ENCODE measurements around the gene AASDHPPT.

DNA sequence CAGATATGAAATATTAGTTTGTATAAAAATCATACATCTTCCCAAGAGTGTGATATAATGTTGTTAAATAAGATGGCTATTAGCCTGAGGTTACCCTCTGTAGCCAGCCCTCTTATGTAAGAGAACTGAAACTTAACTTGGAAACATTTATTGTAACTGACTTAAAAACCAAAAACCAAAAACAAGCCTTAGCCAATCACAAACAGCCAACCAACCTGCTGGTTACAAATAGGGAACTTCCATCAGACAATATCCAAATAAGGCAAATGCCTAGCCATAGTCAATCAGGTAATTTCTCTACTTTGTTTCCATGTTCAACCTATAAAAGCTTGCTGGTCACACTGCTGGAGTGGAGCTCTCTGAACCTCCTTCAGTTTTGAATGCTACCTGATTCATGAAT, 14.5 kb upstream of the AASDHPPT start:
- TF ChIP-seq, protein P1, sequence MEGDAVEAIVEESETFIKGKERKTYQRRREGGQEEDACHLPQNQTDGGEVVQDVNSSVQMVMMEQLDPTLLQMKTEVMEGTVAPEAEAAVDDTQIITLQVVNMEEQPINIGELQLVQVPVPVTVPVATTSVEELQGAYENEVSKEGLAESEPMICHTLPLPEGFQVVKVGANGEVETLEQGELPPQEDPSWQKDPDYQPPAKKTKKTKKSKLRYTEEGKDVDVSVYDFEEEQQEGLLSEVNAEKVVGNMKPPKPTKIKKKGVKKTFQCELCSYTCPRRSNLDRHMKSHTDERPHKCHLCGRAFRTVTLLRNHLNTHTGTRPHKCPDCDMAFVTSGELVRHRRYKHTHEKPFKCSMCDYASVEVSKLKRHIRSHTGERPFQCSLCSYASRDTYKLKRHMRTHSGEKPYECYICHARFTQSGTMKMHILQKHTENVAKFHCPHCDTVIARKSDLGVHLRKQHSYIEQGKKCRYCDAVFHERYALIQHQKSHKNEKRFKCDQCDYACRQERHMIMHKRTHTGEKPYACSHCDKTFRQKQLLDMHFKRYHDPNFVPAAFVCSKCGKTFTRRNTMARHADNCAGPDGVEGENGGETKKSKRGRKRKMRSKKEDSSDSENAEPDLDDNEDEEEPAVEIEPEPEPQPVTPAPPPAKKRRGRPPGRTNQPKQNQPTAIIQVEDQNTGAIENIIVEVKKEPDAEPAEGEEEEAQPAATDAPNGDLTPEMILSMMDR (IDR thresholded peaks at IDR 0.05): no peak
- no peak for TF ChIP-seq POLR2A (IDR thresholded peaks at IDR 0.05)

Measured in adrenal gland (tissue), 5 donors.